K562 (cell line): ENCODE measurements around the gene LMO7. TPM values are rescaled to one million over a fixed set of nuclear protein-coding genes. Genes with fewer than 3 reads are reported as not detected.

Source experiments
- ATAC-seq: fragments of 200-7000 bp; cut with Tn5 transposase; 3 replicates; pipeline ENCODE4 v1.9.1; 2020; ENCODE audit warnings: moderate library complexity
- BruUV-seq: library from RNA; stranded (reverse); fragments of 400-500 nt; replicated peaks from 2 replicates; lab custom pipeline; 2021; lab: Mats Ljungman, UMichigan
- CTCF ChIA-PET: fragments of 300-600 bp; formaldehyde crosslinking; extraction: SDS; loops from one replicate; lab custom pipeline; 2021; ENCODE audit warnings: low intra/inter-chr PET ratio; lab: Yijun Ruan, JAX
- POLR2A ChIA-PET: fragments of 300-600, 350-650 bp; sonication (Branson Sonifier 250); formaldehyde crosslinking; extraction: SDS; loops from one replicate; lab custom pipeline; 2021; ENCODE audit warnings: antibody characterized with exemption, inconsistent platforms; lab: Yijun Ruan, JAX
- DNase-seq, 4 experiments: peaks; one replicate each; pipeline versions ENCODE4 v3.0.0 to v3.0.0-alpha.2; 2011 to 2018; ENCODE audit warnings: low spot score in 3 of 4, mixed read lengths in 3 of 4; ENCODE audit errors: extremely low read depth in 1 of 4
- FAIRE-seq: peaks from 2 replicates; lab custom pipeline; 2011; peaks lifted over from hg19 to GRCh38; lab: Jason Lieb, UNC
- H2AFZ ChIP-seq: 2 replicates; pipeline ENCODE4 v1.6.0; 2011; ENCODE audit warnings: low read depth, low read length, control low read depth, inconsistent platforms
- H3K27ac ChIP-seq: fragments of 200-600 bp; 3 replicates; pipeline ENCODE4 v1.8.0; 2011; ENCODE audit warnings: low read depth, mild to moderate bottlenecking, control low read depth, inconsistent platforms, low read length, moderate library complexity, mixed read lengths; ENCODE audit errors: extremely low read depth
- H3K27me3 ChIP-seq, 2 experiments: fragments of 300-600 bp in 1 of 2; 2 replicates in 1 of 2; 3 replicates in 1 of 2; pipeline versions ENCODE4 v1.6.0 to v1.8.0; 2011; ENCODE audit warnings: inconsistent platforms in 2 of 2, low read length in 2 of 2, mild to moderate bottlenecking in 1 of 2, mixed read lengths in 1 of 2, moderate library complexity in 1 of 2; ENCODE audit not compliant: control insufficient read depth in 2 of 2, insufficient read depth in 2 of 2
- H3K36me3 ChIP-seq: fragments of 300-600 bp; 3 replicates; pipeline ENCODE4 v1.8.0; 2011; ENCODE audit warnings: mild to moderate bottlenecking, low read length, inconsistent platforms; ENCODE audit not compliant: control insufficient read depth, insufficient read depth
- H3K4me1 ChIP-seq, 2 experiments: fragments of 200-600 bp in 1 of 2; replicated peaks in 1 of 2; 2 replicates in 1 of 2; 3 replicates in 1 of 2; pipeline versions ENCODE4 v1.5.1 to v1.8.0; 2011; ENCODE audit warnings: inconsistent platforms in 2 of 2, low read length in 2 of 2, mild to moderate bottlenecking in 1 of 2, mixed read lengths in 1 of 2, moderate library complexity in 1 of 2; ENCODE audit not compliant: control insufficient read depth in 2 of 2, insufficient read depth in 2 of 2
- H3K4me2 ChIP-seq: 2 replicates; pipeline ENCODE4 v1.6.1; 2011; ENCODE audit warnings: low read length, control low read depth, inconsistent platforms, mixed read lengths; ENCODE audit not compliant: insufficient read depth
- H3K4me3 ChIP-seq: fragments of 200-600 bp; sonication (generic), shearing (Covaris generic); 2 replicates; pipeline ENCODE4 v1.5.1; 2016; ENCODE audit warnings: control low read depth, inconsistent platforms
- H3K79me2 ChIP-seq: fragments of 200-600 bp; 3 replicates; pipeline ENCODE4 v1.8.0; 2011; ENCODE audit warnings: low read length, inconsistent platforms; ENCODE audit not compliant: control insufficient read depth, insufficient read depth
- H3K9ac ChIP-seq, 2 experiments: 2 replicates each; pipeline versions ENCODE4 v1.6.0 to v1.6.1; 2011; ENCODE audit warnings: low read depth in 2 of 2, low read length in 2 of 2, control low read depth in 1 of 2, inconsistent platforms in 1 of 2, mild to moderate bottlenecking in 1 of 2, mixed read lengths in 1 of 2; ENCODE audit not compliant: insufficient read depth in 1 of 2
- H3K9me1 ChIP-seq: one replicate; pipeline ENCODE4 v1.6.0; 2011; ENCODE audit warnings: inconsistent platforms, mild to moderate bottlenecking, low read length, moderate library complexity; ENCODE audit not compliant: control insufficient read depth, insufficient read depth
- H3K9me3 ChIP-seq: replicated peaks from 2 replicates; pipeline ENCODE4 v1.5.1; 2011; ENCODE audit warnings: low read depth, low read length, inconsistent platforms; ENCODE audit not compliant: control insufficient read depth, insufficient read depth
- H4K20me1 ChIP-seq: replicated peaks from 2 replicates; pipeline ENCODE4 v1.6.1; 2011; ENCODE audit warnings: low read length, inconsistent platforms, mixed read lengths; ENCODE audit not compliant: control insufficient read depth, insufficient read depth
- IRF9 ChIP-seq: fragments of 450-650 bp; IDR thresholded peaks from 2 replicates; pipeline ENCODE4 v1.6.1; 2016; ENCODE audit warnings: missing biosample characterization, missing genetic modification characterization
- PHB ChIP-seq: fragments of 250-450 bp; sonication (Bioruptor Pico); IDR thresholded peaks from 2 replicates; pipeline ENCODE4 v1.5.0; 2021
- RAD51 ChIP-seq: fragments of 450-650 bp; IDR thresholded peaks from 2 replicates; pipeline ENCODE4 v1.7.1; 2016; ENCODE audit warnings: low read depth, mild to moderate bottlenecking, borderline replicate concordance
- TSHZ1 ChIP-seq: fragments of 250-450 bp; sonication (Bioruptor Pico); IDR thresholded peaks from 2 replicates; pipeline ENCODE4 v1.4.0; 2020; ENCODE audit warnings: mild to moderate bottlenecking, moderate library complexity
- ZNF592 ChIP-seq: fragments of 450-650 bp; IDR thresholded peaks from 2 replicates; pipeline ENCODE4 v1.6.1; 2017; ENCODE audit warnings: antibody characterized with exemption, mild to moderate bottlenecking
- ZNF699 ChIP-seq: fragments of 250-450 bp; sonication (Bioruptor Pico); IDR thresholded peaks from 2 replicates; pipeline ENCODE4 v1.8.0; 2021; ENCODE audit warnings: mild to moderate bottlenecking, moderate library complexity; ENCODE audit not compliant: insufficient replicate concordance
- WGBS: fragments of 100-300 bp; shearing (Covaris generic); methylation state at CpG from one replicate; pipeline ENCODE4 v1.1.6; 2016; ENCODE audit warnings: low coverage, mixed read lengths; ENCODE audit not compliant: insufficient coverage; ENCODE audit errors: missing lambda C conversion rate; 5-methylcytosine and 5-hydroxymethylcytosine counted together
- in situ Hi-C: fragments of 300-500 bp; cut with MboI; formaldehyde crosslinking; loops from 4 replicates; pipeline ENCODE4 v1.15.0; 2018; ENCODE audit warnings: inconsistent platforms, mixed read lengths
- intact Hi-C: fragments of 100-400 bp; cut with micrococcal nuclease; formaldehyde crosslinking; loops from 2 replicates; pipeline ENCODE4 v1.14.2; 2022
- polyA plus RNA-seq, 8 experiments: library from polyadenylated mRNA; depleted of rRNA in 4 of 8; stranded (reverse) in 5 of 8; unstranded in 3 of 8; fragments of >200 nt; fragmentation: Nextera tagmentation in 2 of 8; fragmentation: Illumina TruSeq in 1 of 8; extraction: Ambion mirVana in 2 of 8; extraction: Trizol in 1 of 8; gene quantifications; 2 replicates each; pipeline versions ENCODE4 v1.2.1 to v1.2.3, GENCODE V29; 2011 to 2014; ENCODE audit warnings: inconsistent platforms in 1 of 8, missing spikeins in 1 of 8
- total RNA-seq, 7 experiments: library from RNA; depleted of rRNA in 6 of 7; stranded (reverse); fragments of >200 nt in 6 of 7; fragmentation: Illumina TruSeq in 2 of 7; extraction: Trizol in 2 of 7; gene quantifications; 2 replicates each; pipeline versions ENCODE4 v1.2.1 to v1.2.3, GENCODE V29; 2011 to 2021; ENCODE audit warnings: low replicate concordance in 1 of 7

LMO7 gene
- total and polyA plus RNA-seq, 9 of the 15 experiments (the other 6 are each of a cell fraction or from before 2014, with no cell fraction given) = 0.42 to 4.3 (median 1.7) TPM

- ATAC-seq (no peak), DNase-seq (no peak)
- in situ Hi-C loops = loop anchor here (5.0 to 25.0 kb wide), 2 partner anchors 605 to 1045 kb away; no protein-coding TSS in a partner anchor
- Histone ChIP-seq H3K9ac (no peak overlapping the region), H3K9me1 (no peaks in the 10 kb centered on the region), H3K4me2 (no peak overlapping the region), H4K20me1 (no peaks in the 10 kb centered on the region), H3K4me3 (no peak overlapping the region)
- WGBS = 0% methylated on average over 9 of the region's 9 CpGs
- CTCF ChIA-PET = no interaction called here
- BruUV-seq = no TSS peak
- TF ChIP-seq IRF9 (tag) (no peak), RAD51 (no peak), TSHZ1 (CRISPR knock-in tag) (no peak), PHB (no peak), ZNF699 (CRISPR knock-in tag) (no peak), ZNF592 (no peak)
- TF ChIP-seq, all 486 proteins: peak for 0
- intact Hi-C loops = no loop called here
- Histone ChIP-seq H3K27me3 (no peaks in the 10 kb centered on the region), H3K36me3 (no peaks in the 10 kb centered on the region), H2AFZ (no peak overlapping the region), H3K79me2 (no peaks in the 10 kb centered on the region), H3K27ac (no peak overlapping the region), H3K4me1 (no peaks in the 10 kb centered on the region), H3K9me3 (no peaks in the 10 kb centered on the region)
- no peak for FAIRE-seq
- POLR2A ChIA-PET = no interaction called here
These were observed 231.4 kb downstream of the LMO7 start for GRCh38 chr13:75867379-75868117.
